ENCODE data around the gene LEKR1.

LEKR1 gene

DNA sequence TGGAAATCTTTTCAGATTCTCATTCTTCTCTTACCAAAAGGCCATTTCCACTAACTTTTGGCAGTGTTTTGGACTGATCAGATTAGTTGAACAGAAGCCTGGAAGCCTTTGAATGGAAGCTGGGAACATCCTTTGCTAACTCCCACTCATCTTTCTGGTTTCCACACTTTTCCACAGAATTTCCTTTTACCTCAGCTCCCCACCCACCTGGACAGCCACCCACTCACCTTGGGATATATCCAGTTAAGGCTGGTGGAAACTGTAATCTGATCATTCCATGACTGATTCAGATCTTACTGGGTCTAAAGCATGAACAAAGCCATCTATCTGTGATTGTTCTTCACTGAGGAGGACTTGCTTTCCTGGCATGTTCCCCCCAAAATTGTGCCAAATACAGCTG lies 214.3 kb downstream of the LEKR1 start:
- TF ChIP-seq POLR2A (IDR thresholded peaks at IDR 0.05; ENCODE audit: low read length) (no peak), GATA1 (IDR thresholded peaks at IDR 0.05; ENCODE audit: low read depth, low read length) (no peak)
- no peak for DNase-seq

DNA sequence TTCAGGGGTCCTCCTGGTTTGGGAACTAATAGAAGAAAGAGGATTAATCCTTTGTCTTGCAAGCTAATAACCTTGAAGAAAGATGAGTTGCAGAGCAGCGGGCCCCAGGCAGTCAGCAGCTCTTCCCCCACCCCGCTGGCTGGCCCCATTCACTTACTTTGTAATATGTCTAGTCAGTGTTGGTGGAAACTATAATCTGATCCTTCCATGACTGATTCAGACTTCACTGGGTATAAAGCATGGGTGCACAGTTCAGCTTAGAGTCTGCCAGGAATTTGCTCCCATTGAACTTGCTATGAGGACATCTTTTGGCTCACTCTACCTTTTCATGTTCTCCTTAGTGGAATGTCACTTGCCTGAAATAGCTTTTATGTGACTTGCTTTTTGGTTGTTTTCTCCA lies 216.1 kb downstream of the LEKR1 start:
- TF ChIP-seq GATA1 (IDR thresholded peaks at IDR 0.05; ENCODE audit: low read depth, low read length) = no peak
- no peak for TF ChIP-seq POLR2A (IDR thresholded peaks at IDR 0.05; ENCODE audit: low read length)
- no peak for DNase-seq

DNA sequence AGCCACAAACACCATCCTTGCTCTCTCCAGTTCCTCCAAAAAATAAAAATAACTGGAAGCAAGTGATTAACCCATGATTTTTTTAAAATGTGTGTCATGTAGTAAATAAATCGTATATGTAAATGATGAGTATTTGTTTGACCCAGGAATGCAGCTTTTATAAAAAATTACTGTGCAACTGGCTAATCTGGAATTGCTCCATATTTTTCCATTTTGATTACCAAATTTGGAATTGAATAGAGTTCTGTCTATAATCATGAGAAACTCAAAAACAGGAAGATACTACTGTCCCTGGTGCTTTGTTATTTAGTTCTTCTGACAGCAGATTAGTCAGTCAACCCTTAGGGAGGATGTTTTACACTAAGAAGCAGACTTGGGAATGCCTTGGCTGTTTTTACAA lies 217.6 kb downstream of the LEKR1 start:
- DNase-seq = no peak
- no peak for TF ChIP-seq GATA1 (IDR thresholded peaks at IDR 0.05; ENCODE audit: low read depth, low read length)
- TF ChIP-seq POLR2A (IDR thresholded peaks at IDR 0.05; ENCODE audit: low read length) = no peak

DNA sequence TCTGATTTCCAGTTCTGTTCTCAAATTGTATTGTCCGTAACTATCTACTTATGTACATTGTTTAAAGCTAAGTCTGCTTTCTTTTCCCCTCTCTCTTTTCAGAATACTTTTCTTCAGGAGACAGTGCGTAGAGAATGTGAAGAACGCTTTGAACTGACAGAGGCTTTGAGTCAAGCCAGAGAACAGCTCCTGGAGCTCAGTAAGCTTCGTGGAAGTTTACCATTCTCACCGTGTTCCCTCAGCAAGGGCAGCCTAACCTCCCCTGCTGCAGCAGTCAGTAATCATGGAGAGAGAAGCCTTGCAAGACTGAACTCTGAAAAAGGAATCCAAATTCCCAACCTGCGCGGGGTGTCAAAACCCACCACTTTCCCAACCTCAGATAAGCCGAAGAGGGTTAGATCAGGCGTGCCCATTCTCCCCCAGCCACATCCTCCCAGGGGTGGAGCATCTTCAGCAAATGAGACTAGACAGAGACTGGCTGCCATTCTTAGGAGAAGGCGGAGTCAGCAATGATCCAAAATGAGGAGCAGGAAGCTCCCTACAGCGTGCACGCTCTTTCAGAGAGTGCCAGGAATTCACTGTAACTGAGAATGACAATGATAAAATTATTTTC lies 219.2 kb downstream of the LEKR1 start:
- no peak for TF ChIP-seq GATA1 (IDR thresholded peaks at IDR 0.05; ENCODE audit: low read depth, low read length)
- no peak for TF ChIP-seq POLR2A (IDR thresholded peaks at IDR 0.05; ENCODE audit: low read length)
- DNase-seq = no peak

- TF ChIP-seq GATA1 (IDR thresholded peaks at IDR 0.05; ENCODE audit: low read depth, low read length) = no peak
- TF ChIP-seq POLR2A (IDR thresholded peaks at IDR 0.05; ENCODE audit: low read length) = no peak
Measured at GRCh38 chr3:157046520-157046919, 220.4 kb downstream of the LEKR1 start.

DNA sequence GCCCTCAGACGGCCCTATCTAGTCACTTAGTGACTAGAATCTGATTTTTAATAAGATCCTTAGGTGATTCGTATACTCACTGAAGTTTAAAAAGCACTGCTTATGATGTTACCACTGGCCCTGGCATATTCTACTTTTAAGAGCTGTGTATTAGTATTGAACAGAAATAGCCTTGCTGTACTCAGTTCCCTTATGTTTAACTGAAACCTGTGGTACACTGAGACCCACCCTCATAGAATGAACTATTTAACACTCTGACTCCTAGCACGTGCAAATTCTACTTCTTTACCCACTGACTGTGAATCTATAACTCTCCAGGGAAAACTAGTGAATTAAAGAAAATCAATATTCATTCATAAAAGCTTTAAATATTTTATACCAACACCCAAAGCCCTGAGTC lies 224.9 kb downstream of the LEKR1 start:
- no peak for DNase-seq
- no peak for TF ChIP-seq POLR2A (IDR thresholded peaks at IDR 0.05; ENCODE audit: low read length)

More at GRCh38 chr3:157046520-157046919, 220.4 kb downstream of the LEKR1 start:
- no peak for DNase-seq

DNA sequence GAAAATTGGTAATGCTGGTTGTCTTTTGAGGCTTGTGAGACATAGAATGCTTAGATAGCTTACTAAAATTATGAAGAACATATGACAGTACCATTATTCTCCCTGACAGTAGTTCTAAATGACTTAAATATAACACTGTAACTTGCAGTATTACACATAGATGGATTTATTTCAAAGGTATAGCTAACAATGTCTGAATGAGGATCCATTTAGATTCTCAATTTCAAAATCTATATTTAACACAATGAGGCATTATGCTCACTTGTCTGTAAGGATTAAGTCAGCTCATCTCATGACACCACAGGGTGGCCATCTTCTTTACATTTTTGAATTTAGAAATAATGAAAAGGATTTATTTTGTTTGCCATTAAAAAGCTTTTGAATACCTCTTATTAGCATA lies 225.4 kb downstream of the LEKR1 start:
- TF ChIP-seq POLR2A (IDR thresholded peaks at IDR 0.05; ENCODE audit: low read length) = no peak
- TF ChIP-seq GATA1 (IDR thresholded peaks at IDR 0.05; ENCODE audit: low read depth, low read length) = no peak
- DNase-seq = no peak

- TF ChIP-seq POLR2A (IDR thresholded peaks at IDR 0.05; ENCODE audit: low read length) = no peak
- TF ChIP-seq GATA1 (IDR thresholded peaks at IDR 0.05; ENCODE audit: low read depth, low read length) = no peak
Measured at GRCh38 chr3:157056035-157056434, 229.9 kb downstream of the LEKR1 start.

DNA sequence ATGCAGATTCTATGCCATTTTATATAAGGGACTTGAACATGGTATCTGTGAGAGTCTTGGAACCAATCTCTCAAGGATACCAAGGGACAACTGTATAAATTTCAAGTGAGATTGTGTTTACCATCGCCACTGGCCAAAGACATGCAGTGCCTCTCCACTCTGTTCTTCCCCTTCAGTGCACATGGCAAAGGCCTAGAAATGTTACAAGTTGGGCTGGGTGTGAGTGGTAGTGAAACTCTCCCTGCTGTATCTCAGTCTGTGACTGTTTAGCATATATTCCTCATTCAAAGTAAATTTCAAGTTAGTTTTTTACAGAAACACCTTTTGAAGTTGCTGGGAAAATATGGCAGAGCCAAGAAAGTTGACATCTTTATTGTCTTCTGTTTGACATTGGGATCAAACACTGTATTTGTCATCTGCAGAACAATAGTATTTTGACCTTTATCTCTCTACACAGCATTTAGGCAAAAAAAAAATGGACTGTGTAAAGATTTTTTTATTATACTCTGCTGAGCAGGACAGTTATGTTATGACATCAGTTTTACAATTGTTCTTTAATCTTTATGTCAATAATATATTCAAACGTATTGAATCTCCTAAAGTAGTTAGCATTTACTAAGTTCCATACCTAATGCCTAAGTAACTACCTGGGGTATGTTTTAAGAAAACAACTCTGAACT lies 232.4 kb downstream of the LEKR1 start:
- no peak for TF ChIP-seq POLR2A (IDR thresholded peaks at IDR 0.05; ENCODE audit: low read length)
- no peak for TF ChIP-seq GATA1 (IDR thresholded peaks at IDR 0.05; ENCODE audit: low read depth, low read length)
- DNase-seq = no peak

More at GRCh38 chr3:157056035-157056434, 229.9 kb downstream of the LEKR1 start:
- no peak for DNase-seq

GRCh38 chr3:157059181-157059580 lies 233.0 kb downstream of the LEKR1 start:
- DNase-seq = no peak

DNA sequence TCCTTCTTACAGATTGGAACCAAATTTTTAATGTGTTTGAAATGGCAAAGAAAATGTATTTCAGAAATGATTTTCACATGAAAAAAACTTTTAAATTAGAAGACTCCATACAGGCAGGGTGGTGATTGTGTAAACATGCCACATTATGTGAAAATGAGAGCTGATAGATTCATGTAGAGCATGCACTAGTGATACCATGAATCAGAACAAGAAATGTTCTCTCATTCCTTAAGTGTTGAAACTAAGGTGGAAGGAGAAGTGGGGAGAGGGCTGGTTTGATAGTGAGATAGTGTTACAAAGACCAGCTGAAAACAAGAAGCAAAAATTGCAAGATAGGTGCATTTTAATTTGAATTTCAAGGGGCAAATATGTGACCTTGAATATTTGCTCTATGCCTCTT lies 233.5 kb downstream of the LEKR1 start:
- no peak for DNase-seq
- no peak for TF ChIP-seq GATA1 (IDR thresholded peaks at IDR 0.05; ENCODE audit: low read depth, low read length)
- no peak for TF ChIP-seq POLR2A (IDR thresholded peaks at IDR 0.05; ENCODE audit: low read length)

More at GRCh38 chr3:157059181-157059580, 233.0 kb downstream of the LEKR1 start:
- no peak for TF ChIP-seq POLR2A (IDR thresholded peaks at IDR 0.05; ENCODE audit: low read length)
- no peak for TF ChIP-seq GATA1 (IDR thresholded peaks at IDR 0.05; ENCODE audit: low read depth, low read length)

DNA sequence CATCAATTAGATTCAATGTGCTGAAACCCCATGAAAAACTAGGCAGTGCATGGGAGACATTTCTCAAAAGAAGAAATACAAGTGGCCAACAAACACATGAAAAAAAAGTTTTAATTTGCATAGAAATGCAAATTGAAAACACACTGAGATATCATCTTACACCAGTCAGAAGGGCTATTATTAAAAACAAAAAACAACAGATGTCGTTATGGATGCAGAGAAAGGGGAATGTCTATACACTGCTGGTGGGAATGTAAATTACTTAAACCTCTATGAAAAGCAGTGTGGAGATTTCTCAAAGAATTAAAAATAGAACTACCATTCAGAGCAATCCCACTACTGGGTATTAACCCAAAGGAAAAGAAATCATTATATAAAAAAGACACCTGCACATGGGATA lies 235.1 kb downstream of the LEKR1 start:
- no peak for TF ChIP-seq POLR2A (IDR thresholded peaks at IDR 0.05; ENCODE audit: low read length)
- no peak for TF ChIP-seq GATA1 (IDR thresholded peaks at IDR 0.05; ENCODE audit: low read depth, low read length)
- no peak for DNase-seq

GRCh38 chr3:157063469-157063868 lies 237.3 kb downstream of the LEKR1 start:
- TF ChIP-seq GATA1 (IDR thresholded peaks at IDR 0.05; ENCODE audit: low read depth, low read length) (no peak), POLR2A (IDR thresholded peaks at IDR 0.05; ENCODE audit: low read length) (no peak)
- no peak for DNase-seq

- no peak for DNase-seq
- TF ChIP-seq POLR2A (IDR thresholded peaks at IDR 0.05; ENCODE audit: low read length) (no peak), GATA1 (IDR thresholded peaks at IDR 0.05; ENCODE audit: low read depth, low read length) (no peak)
Measured at GRCh38 chr3:157063926-157064325, 237.8 kb downstream of the LEKR1 start.

DNA sequence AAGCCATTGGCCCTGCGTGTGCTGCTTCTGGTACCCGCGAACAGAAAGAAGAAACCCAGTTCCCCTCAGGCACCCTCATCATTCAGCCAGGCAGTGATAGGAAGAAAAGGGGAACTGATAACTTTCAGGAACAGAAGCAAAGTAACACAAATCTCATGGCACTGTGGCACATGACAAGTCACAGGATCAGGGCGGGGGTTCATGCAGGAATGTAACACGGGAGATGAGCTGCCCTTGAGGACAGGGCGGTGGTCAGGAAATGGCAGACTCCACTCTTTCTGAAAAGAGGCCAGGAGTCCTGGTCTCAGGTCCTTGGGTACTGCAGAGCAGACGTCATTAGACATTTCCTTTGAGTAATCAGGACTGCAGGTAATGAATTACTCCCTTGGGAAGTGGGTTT lies 238.2 kb downstream of the LEKR1 start:
- no peak for DNase-seq
- no peak for TF ChIP-seq POLR2A (IDR thresholded peaks at IDR 0.05; ENCODE audit: low read length)
- TF ChIP-seq GATA1 (IDR thresholded peaks at IDR 0.05; ENCODE audit: low read depth, low read length) = no peak

Data from erythroblast (primary cell).